H1 (cell line): Measurements from ENCODE around the gene PIK3R5. TPM values are rescaled to one million over a fixed set of nuclear protein-coding genes. Genes with fewer than 3 reads are reported as not detected.

Source experiments
- SIN3A ChIP-seq, 2 experiments: IDR thresholded peaks in 1 of 2; conservative IDR thresholded peaks in 1 of 2; 2 replicates each; pipeline ENCODE4 v1.6.1; 2011 to 2012; ENCODE audit warnings: low read length in 2 of 2, improper control_type of control experiment in 1 of 2, low read depth in 1 of 2, mild to moderate bottlenecking in 1 of 2
- polyA plus RNA-seq, 7 experiments: library from polyadenylated mRNA; depleted of rRNA in 3 of 7; stranded (reverse) in 5 of 7; unstranded in 2 of 7; fragments of >200 nt in 5 of 7; fragments of 200-250 nt in 2 of 7; gene quantifications; 1 replicate in 5 of 7; 2 replicates in 1 of 7; 4 replicates in 1 of 7; pipeline versions ENCODE4 v1.2.1 to v1.2.3, GENCODE V29; 2011 to 2013; ENCODE audit warnings: missing spikeins in 2 of 7, mixed read lengths in 2 of 7
- total RNA-seq: library from RNA; stranded (reverse); fragmentation: NEBNext Ultra II Directional; extraction: Animal tissue kit (Norgen Biotek cat#: 25700); gene quantifications from 2 replicates; pipeline ENCODE4 v1.2.1, GENCODE V29; 2021
- TF ChIP-seq, protein P1 (sequence below), 3 experiments: IDR thresholded peaks; 1 replicate in 2 of 3; 2 replicates in 1 of 3; pipeline versions ENCODE4 v1.5.1 to v1.6.1; 2011; ENCODE audit warnings: low read length in 3 of 3, mild to moderate bottlenecking in 3 of 3, inconsistent platforms in 2 of 3, low read depth in 1 of 3, moderate library complexity in 1 of 3; ENCODE audit not compliant: insufficient read depth in 1 of 3; ENCODE audit errors: control extremely low read depth in 1 of 3

PIK3R5 gene
- total and polyA plus RNA-seq, 2 of the 8 experiments (the other 6 are each of a cell fraction or from before 2014, with no cell fraction given), result 2.7 to 4.3 TPM

- TF ChIP-seq, protein P1, sequence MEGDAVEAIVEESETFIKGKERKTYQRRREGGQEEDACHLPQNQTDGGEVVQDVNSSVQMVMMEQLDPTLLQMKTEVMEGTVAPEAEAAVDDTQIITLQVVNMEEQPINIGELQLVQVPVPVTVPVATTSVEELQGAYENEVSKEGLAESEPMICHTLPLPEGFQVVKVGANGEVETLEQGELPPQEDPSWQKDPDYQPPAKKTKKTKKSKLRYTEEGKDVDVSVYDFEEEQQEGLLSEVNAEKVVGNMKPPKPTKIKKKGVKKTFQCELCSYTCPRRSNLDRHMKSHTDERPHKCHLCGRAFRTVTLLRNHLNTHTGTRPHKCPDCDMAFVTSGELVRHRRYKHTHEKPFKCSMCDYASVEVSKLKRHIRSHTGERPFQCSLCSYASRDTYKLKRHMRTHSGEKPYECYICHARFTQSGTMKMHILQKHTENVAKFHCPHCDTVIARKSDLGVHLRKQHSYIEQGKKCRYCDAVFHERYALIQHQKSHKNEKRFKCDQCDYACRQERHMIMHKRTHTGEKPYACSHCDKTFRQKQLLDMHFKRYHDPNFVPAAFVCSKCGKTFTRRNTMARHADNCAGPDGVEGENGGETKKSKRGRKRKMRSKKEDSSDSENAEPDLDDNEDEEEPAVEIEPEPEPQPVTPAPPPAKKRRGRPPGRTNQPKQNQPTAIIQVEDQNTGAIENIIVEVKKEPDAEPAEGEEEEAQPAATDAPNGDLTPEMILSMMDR (IDR thresholded peaks at IDR 0.05; ENCODE audit: control extremely low read depth in 1 of 3, insufficient read depth in 1 of 3, low read depth in 1 of 3, low read length in 3 of 3), result no peak
- no peak for TF ChIP-seq SIN3A (conservative IDR thresholded peaks at IDR 0.05 in 1 of 2, IDR thresholded peaks at IDR 0.05 in 1 of 2; ENCODE audit: low read depth in 1 of 2, low read length in 2 of 2)
- TF ChIP-seq, all 59 proteins: peak for 0
Observed at GRCh38 chr17:8939496-8940334, 25.8 kb downstream of the PIK3R5 start (continued).
